ENCODE data around the gene FAM193B.
A peak's percentile ranks its signal among the peaks of the same experiment; 100 is the strongest.

Gene FAM193B

DNA sequence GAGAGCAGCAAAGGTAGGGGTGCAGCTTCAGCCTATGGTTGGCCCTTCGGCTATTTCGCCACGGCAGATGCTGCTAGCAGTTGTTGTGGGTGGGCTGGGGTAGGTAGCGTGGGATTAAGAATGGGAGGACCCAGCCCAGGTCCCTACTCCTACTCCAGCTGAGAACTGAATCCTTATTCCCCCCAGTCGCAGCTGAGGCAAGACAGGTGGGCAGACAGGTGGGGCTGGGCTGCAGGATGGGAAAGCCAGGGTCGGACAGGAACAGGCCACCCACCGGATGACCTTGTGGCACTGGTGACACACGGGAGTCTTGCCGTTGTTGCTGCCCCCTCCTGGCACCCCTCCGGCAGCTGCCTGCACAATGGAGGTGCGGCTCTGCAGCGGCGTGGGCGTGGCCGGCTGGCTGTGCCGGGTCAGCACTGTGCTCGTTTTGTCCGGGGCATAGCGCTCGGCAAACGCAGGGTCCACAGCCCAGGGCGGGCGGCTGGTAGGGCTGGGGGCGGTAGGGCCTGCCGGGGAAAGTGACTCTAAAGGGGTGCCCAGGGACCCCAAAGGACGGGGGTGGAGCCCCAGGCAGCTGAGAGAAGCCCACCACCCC is 65.1 kb downstream of the FAM193B start:
- DNase-seq = no peak

DNA sequence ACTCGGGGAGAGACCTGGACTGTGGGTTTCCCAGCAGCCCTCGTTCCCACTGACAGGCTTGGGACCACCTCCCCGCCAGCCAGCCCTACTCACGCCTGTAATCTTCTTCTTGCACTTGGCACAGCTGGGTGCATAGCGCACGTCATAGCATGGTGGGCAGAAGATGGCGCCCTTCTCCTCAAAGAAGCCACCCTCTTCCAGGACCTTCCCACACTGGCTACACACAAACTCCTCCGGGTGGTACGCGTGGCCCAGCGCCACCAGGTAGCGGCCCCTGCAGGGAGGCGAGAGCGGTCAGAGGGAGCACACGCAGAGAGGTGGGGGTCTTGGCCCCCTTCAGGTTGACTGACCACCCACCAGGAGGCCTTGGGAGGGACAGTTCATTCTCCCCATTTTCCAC is 66.4 kb downstream of the FAM193B start:
- Histone ChIP-seq H4K91ac (ENCODE audit: low read depth, low read length) (no peak overlapping the region), H2BK120ac (ENCODE audit: insufficient read depth, low read length, poor library complexity) (no peak overlapping the region), H3K23ac (ENCODE audit: low read length) (no peak overlapping the region), H4K8ac (ENCODE audit: low read depth, low read length) (no peak overlapping the region), H4K12ac (ENCODE audit: low read depth, low read length) (no peak overlapping the region), H3K4me2 (ENCODE audit: low read length) (no peak overlapping the region), H3K79me1 (ENCODE audit: low read length) (no peaks in the 10 kb centered on the region), H3K18ac (ENCODE audit: low read length) (no peak overlapping the region), H3K14ac (ENCODE audit: low read length) (no peak overlapping the region), H3K27ac (ENCODE audit: low read depth, low read length) (no peak overlapping the region), H3K9me3 (ENCODE audit: insufficient read depth, low read depth, low read length) (no peaks in the 10 kb centered on the region), H3K36me3 (ENCODE audit: control insufficient read depth in 1 of 2, insufficient read depth in 2 of 2, low read length in 2 of 2) (peaks cover 92 to 95% of the 10 kb centered on the region in 2 experiments), H3K9ac (ENCODE audit: low read length) (no peak overlapping the region), H3K4me1 (ENCODE audit: control insufficient read depth in 1 of 2, insufficient read depth in 2 of 2, low read length in 2 of 2) (peaks cover 6 to 10% of the 10 kb centered on the region in 2 experiments), H2BK5ac (ENCODE audit: low read depth, low read length, poor library complexity) (no peak overlapping the region), H3K4me3 (ENCODE audit: low read depth, low read length) (no peak overlapping the region), H3K4ac (ENCODE audit: low read depth, low read length) (no peak overlapping the region), H2AK5ac (ENCODE audit: low read length) (no peak overlapping the region), H3K79me2 (ENCODE audit: control insufficient read depth, insufficient read depth, low read length, poor library complexity) (no peaks in the 10 kb centered on the region), H2AFZ (ENCODE audit: insufficient read depth, low read length, poor library complexity) (no peak overlapping the region), H3K27me3 (ENCODE audit: insufficient read depth, low read length) (no peaks in the 10 kb centered on the region), H2BK12ac (ENCODE audit: low read length) (no peak overlapping the region)
- no CpG with 5 or more reads among the region's 15 CpGs for WGBS (ENCODE audit: extremely low coverage, insufficient coverage, insufficient read length)
- DNase-seq = no peak

More for the DNA sequence above, 65.1 kb downstream of the FAM193B start:
- H3K4me3 ChIP-seq (ENCODE audit: low read depth, low read length) = no peak overlapping the region
- H3K9me3 ChIP-seq (ENCODE audit: insufficient read depth, low read depth, low read length) = no peaks in the 10 kb centered on the region
- H3K14ac ChIP-seq (ENCODE audit: low read length) = no peak overlapping the region
- H3K9ac ChIP-seq (ENCODE audit: low read length) = no peak overlapping the region
- H3K18ac ChIP-seq (ENCODE audit: low read length) = no peak overlapping the region
- peaks cover 92 to 94% of the 10 kb centered on the region in 2 experiments for H3K36me3 ChIP-seq (ENCODE audit: control insufficient read depth in 1 of 2, insufficient read depth in 2 of 2, low read length in 2 of 2)
- no peak overlapping the region for H3K4ac ChIP-seq (ENCODE audit: low read depth, low read length)
- peaks cover 10% of the 10 kb centered on the region for H3K79me1 ChIP-seq (ENCODE audit: low read length)
- no CpG with 5 or more reads among the region's 26 CpGs for WGBS (ENCODE audit: extremely low coverage, insufficient coverage, insufficient read length)
- H3K4me2 ChIP-seq (ENCODE audit: low read length) = no peak overlapping the region
- H4K91ac ChIP-seq (ENCODE audit: low read depth, low read length) = no peak overlapping the region
- H2BK12ac ChIP-seq (ENCODE audit: low read length) = no peak overlapping the region
- no peak overlapping the region for H4K12ac ChIP-seq (ENCODE audit: low read depth, low read length)
- H2AFZ ChIP-seq (ENCODE audit: insufficient read depth, low read length, poor library complexity) = no peak overlapping the region
- no peak overlapping the region for H2BK5ac ChIP-seq (ENCODE audit: low read depth, low read length, poor library complexity)
- no peak overlapping the region for H2AK5ac ChIP-seq (ENCODE audit: low read length)
- H3K27me3 ChIP-seq (ENCODE audit: insufficient read depth, low read length) = no peaks in the 10 kb centered on the region
- H4K8ac ChIP-seq (ENCODE audit: low read depth, low read length) = no peak overlapping the region
- no peak overlapping the region for H3K23ac ChIP-seq (ENCODE audit: low read length)
- H3K4me1 ChIP-seq (ENCODE audit: control insufficient read depth in 1 of 2, insufficient read depth in 2 of 2, low read length in 2 of 2) = peaks cover 18 to 23% of the 10 kb centered on the region in 2 experiments
- H3K27ac ChIP-seq (ENCODE audit: low read depth, low read length) = no peak overlapping the region
- no peak overlapping the region for H2BK120ac ChIP-seq (ENCODE audit: insufficient read depth, low read length, poor library complexity)
- peaks cover 2% of the 10 kb centered on the region for H3K79me2 ChIP-seq (ENCODE audit: control insufficient read depth, insufficient read depth, low read length, poor library complexity)

DNA sequence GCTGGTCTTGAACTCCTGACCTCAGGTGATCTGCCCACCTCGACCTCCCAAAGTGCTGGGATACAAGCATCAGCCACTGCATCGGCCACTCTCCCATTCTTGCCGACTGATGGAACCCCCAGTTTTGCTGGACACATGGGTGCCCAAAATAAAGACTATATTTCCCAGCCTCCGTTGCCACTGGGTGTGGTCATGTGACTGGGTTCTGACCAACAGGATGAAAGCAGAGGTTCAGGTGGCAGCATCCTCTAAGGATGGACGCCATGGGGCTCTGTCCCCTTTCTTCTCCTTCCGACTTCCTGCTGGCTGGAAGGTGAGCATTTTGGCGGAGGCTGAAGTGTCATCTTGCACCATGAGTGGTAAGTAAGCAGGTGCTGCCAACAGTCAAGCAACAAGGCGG is 67.2 kb downstream of the FAM193B start:
- no peak overlapping the region for H4K12ac ChIP-seq (ENCODE audit: low read depth, low read length)
- H3K4me3 ChIP-seq (ENCODE audit: low read depth, low read length) = no peak overlapping the region
- no peak overlapping the region for H3K4me2 ChIP-seq (ENCODE audit: low read length)
- H3K79me2 ChIP-seq (ENCODE audit: control insufficient read depth, insufficient read depth, low read length, poor library complexity) = no peaks in the 10 kb centered on the region
- H3K18ac ChIP-seq (ENCODE audit: low read length) = no peak overlapping the region
- H3K14ac ChIP-seq (ENCODE audit: low read length) = no peak overlapping the region
- H4K91ac ChIP-seq (ENCODE audit: low read depth, low read length) = no peak overlapping the region
- H3K79me1 ChIP-seq (ENCODE audit: low read length) = no peaks in the 10 kb centered on the region
- H3K27ac ChIP-seq (ENCODE audit: low read depth, low read length) = no peak overlapping the region
- no CpG with 5 or more reads among the region's 8 CpGs for WGBS (ENCODE audit: extremely low coverage, insufficient coverage, insufficient read length)
- H4K8ac ChIP-seq (ENCODE audit: low read depth, low read length) = no peak overlapping the region
- H3K9me3 ChIP-seq (ENCODE audit: insufficient read depth, low read depth, low read length) = no peaks in the 10 kb centered on the region
- DNase-seq = no peak
- no peaks in the 10 kb centered on the region for H3K27me3 ChIP-seq (ENCODE audit: insufficient read depth, low read length)
- H3K36me3 ChIP-seq (ENCODE audit: control insufficient read depth in 1 of 2, insufficient read depth in 2 of 2, low read length in 2 of 2) = peaks cover 90 to 92% of the 10 kb centered on the region in 2 experiments
- no peak overlapping the region for H2AK5ac ChIP-seq (ENCODE audit: low read length)
- H2BK120ac ChIP-seq (ENCODE audit: insufficient read depth, low read length, poor library complexity) = no peak overlapping the region
- H3K23ac ChIP-seq (ENCODE audit: low read length) = no peak overlapping the region
- H2BK5ac ChIP-seq (ENCODE audit: low read depth, low read length, poor library complexity) = no peak overlapping the region
- H3K4ac ChIP-seq (ENCODE audit: low read depth, low read length) = no peak overlapping the region
- H2BK12ac ChIP-seq (ENCODE audit: low read length) = no peak overlapping the region
- H3K4me1 ChIP-seq (ENCODE audit: control insufficient read depth in 1 of 2, insufficient read depth in 2 of 2, low read length in 2 of 2) = peaks cover 2% of the 10 kb centered on the region in 2 experiments
- no peak overlapping the region for H3K9ac ChIP-seq (ENCODE audit: low read length)
- H2AFZ ChIP-seq (ENCODE audit: insufficient read depth, low read length, poor library complexity) = no peak overlapping the region

DNA sequence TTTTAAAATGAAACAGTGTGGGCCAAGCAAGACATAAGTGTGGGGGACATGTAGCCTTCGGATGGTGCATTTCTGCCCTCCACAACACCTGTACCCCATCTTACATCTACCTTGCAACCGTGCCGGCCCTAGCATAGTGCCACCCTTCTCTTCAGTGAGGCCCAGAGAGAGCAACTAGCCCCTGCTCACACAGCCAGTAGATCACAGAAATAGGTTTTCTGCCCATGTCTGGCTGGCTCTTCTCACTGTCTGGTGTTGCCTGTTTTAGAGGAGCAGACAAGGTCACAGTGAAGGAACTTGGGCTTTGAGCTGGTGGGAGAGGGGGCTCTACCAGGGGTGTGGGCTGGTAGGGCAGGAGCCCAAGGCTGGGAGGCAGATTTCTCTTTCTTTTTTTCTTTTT is 68.1 kb downstream of the FAM193B start:
- Histone ChIP-seq H2BK5ac (ENCODE audit: low read depth, low read length, poor library complexity) (no peak overlapping the region), H3K18ac (ENCODE audit: low read length) (no peak overlapping the region), H3K4me3 (ENCODE audit: low read depth, low read length) (no peak overlapping the region), H3K4ac (ENCODE audit: low read depth, low read length) (no peak overlapping the region), H4K8ac (ENCODE audit: low read depth, low read length) (no peak overlapping the region), H3K79me1 (ENCODE audit: low read length) (no peaks in the 10 kb centered on the region), H3K27me3 (ENCODE audit: insufficient read depth, low read length) (no peaks in the 10 kb centered on the region), H3K4me1 (ENCODE audit: control insufficient read depth in 1 of 2, insufficient read depth in 2 of 2, low read length in 2 of 2) (no peaks in the 10 kb centered on the region), H2BK120ac (ENCODE audit: insufficient read depth, low read length, poor library complexity) (no peak overlapping the region), H3K4me2 (ENCODE audit: low read length) (no peak overlapping the region), H4K91ac (ENCODE audit: low read depth, low read length) (no peak overlapping the region), H3K23ac (ENCODE audit: low read length) (no peak overlapping the region), H3K9me3 (ENCODE audit: insufficient read depth, low read depth, low read length) (no peaks in the 10 kb centered on the region), H3K79me2 (ENCODE audit: control insufficient read depth, insufficient read depth, low read length, poor library complexity) (no peaks in the 10 kb centered on the region), H2BK12ac (ENCODE audit: low read length) (no peak overlapping the region), H2AK5ac (ENCODE audit: low read length) (no peak overlapping the region), H2AFZ (ENCODE audit: insufficient read depth, low read length, poor library complexity) (no peak overlapping the region), H3K36me3 (ENCODE audit: control insufficient read depth in 1 of 2, insufficient read depth in 2 of 2, low read length in 2 of 2) (peaks cover 90% of the 10 kb centered on the region in 2 experiments), H3K27ac (ENCODE audit: low read depth, low read length) (no peak overlapping the region), H3K9ac (ENCODE audit: low read length) (peak overlapping the region; percentile 17), H4K12ac (ENCODE audit: low read depth, low read length) (no peak overlapping the region), H3K14ac (ENCODE audit: low read length) (no peak overlapping the region)
- no CpG with 5 or more reads among the region's 3 CpGs for WGBS (ENCODE audit: extremely low coverage, insufficient coverage, insufficient read length)
- DNase-seq = no peak
